Measurements from ENCODE around the gene NIT2.
A peak's percentile ranks its signal among the peaks of the same experiment; 100 is the strongest.

Gene NIT2

DNA sequence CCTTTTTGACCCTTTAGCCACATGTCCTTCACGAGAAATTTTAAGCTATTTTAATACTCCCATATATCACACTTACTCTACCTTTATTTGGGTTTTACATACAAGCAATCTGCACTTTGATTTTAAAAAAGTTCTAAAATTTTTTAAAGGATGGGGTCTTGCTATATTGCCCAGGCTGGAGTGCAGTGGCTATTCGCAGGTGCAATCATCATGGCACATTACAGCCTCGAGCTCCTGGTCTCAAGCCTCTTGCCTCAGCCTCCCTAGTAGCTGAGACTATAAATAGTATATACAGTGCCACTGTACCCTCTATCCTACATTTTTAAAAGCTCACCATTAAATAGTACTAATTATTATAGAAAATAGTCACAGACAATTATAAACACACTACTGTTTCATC lies 29.9 kb downstream of the NIT2 start:
- no peak overlapping the region for H3K4me3 ChIP-seq (ENCODE audit: control insufficient read depth, low read depth, low read length)
- no peak for DNase-seq (ENCODE audit: low read depth)
- no peak for TF ChIP-seq CTCF (conservative IDR thresholded peaks at IDR 0.05; ENCODE audit: control insufficient read depth, insufficient read depth, low read depth, low read length)

DNA sequence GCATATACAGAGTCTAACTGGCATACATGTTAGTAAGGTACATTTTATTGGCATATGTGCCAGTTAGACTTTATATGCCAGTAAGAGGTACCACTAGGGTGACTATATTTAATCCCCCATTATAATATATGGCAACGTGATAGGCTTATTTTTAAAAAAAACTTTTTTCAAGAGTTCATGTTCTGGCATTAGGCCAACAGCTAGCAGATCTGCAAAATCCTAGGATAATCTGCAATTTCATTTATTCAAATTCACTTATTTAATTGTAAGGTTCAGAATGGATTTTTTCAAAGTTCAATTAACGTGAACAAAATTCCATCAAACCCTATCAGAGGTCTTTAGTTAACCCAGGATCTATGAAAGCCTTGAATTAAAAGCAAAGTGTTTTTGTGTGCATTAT lies 31.9 kb downstream of the NIT2 start:
- no peak for DNase-seq (ENCODE audit: low read depth)
- H3K4me3 ChIP-seq (ENCODE audit: control insufficient read depth, low read depth, low read length), result no peak overlapping the region
- TF ChIP-seq CTCF (conservative IDR thresholded peaks at IDR 0.05; ENCODE audit: control insufficient read depth, insufficient read depth, low read depth, low read length), result no peak

GRCh38 chr3:100368441-100368840 lies 33.9 kb downstream of the NIT2 start:
- peak; percentile 6 for DNase-seq (ENCODE audit: low read depth)
- no peak overlapping the region for H3K4me3 ChIP-seq (ENCODE audit: control insufficient read depth, low read depth, low read length)
- TF ChIP-seq CTCF (conservative IDR thresholded peaks at IDR 0.05; ENCODE audit: control insufficient read depth, insufficient read depth, low read depth, low read length), result no peak

DNA sequence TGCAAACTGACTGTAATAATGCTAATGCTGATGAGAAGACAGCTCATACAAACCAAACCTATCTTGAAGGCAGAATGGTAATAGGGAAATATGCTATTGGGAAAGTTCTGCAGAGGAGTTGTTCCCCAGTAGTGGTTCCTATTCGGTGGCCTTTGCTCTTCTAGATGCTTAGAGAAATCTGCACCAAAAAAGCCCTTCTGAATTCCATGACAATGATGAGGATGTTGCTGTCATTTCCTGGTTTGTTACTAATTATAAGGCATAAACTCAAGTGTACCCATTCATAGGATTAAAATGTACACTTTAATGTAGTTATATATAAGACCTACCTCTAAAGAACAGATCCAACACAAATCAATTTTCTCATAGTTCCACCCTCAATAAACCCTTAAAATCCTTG lies 36.2 kb downstream of the NIT2 start:
- H3K4me3 ChIP-seq (ENCODE audit: control insufficient read depth, low read depth, low read length), result no peak overlapping the region
- no peak for TF ChIP-seq CTCF (conservative IDR thresholded peaks at IDR 0.05; ENCODE audit: control insufficient read depth, insufficient read depth, low read depth, low read length)
- peak; percentile 6 for DNase-seq (ENCODE audit: low read depth)

- no peak overlapping the region for H3K4me3 ChIP-seq (ENCODE audit: control insufficient read depth, low read depth, low read length)
- TF ChIP-seq CTCF (conservative IDR thresholded peaks at IDR 0.05; ENCODE audit: control insufficient read depth, insufficient read depth, low read depth, low read length), result no peak
- no peak for DNase-seq (ENCODE audit: low read depth)
These were observed 40.0 kb downstream of the NIT2 start for GRCh38 chr3:100374521-100374920.

GRCh38 chr3:100376301-100376700 lies 41.7 kb downstream of the NIT2 start:
- no peak overlapping the region for H3K4me3 ChIP-seq (ENCODE audit: control insufficient read depth, low read depth, low read length)
- no peak for DNase-seq (ENCODE audit: low read depth)
- no peak for TF ChIP-seq CTCF (conservative IDR thresholded peaks at IDR 0.05; ENCODE audit: control insufficient read depth, insufficient read depth, low read depth, low read length)
